K562 (cell line): ENCODE results near the gene C1orf74. TPM values are rescaled to one million over a fixed set of nuclear protein-coding genes. Genes with fewer than 3 reads are reported as not detected.

Experiments used
- ATAC-seq: fragments of 200-7000 bp; cut with Tn5 transposase; 3 replicates; pipeline ENCODE4 v1.9.1; 2020; ENCODE audit warnings: moderate library complexity
- BruUV-seq: library from RNA; stranded (reverse); fragments of 400-500 nt; replicated peaks from 2 replicates; lab custom pipeline; 2021; lab: Mats Ljungman, UMichigan
- CTCF ChIA-PET: fragments of 300-600 bp; formaldehyde crosslinking; extraction: SDS; loops from one replicate; lab custom pipeline; 2021; ENCODE audit warnings: low intra/inter-chr PET ratio; lab: Yijun Ruan, JAX
- POLR2A ChIA-PET: fragments of 300-600, 350-650 bp; sonication (Branson Sonifier 250); formaldehyde crosslinking; extraction: SDS; loops from one replicate; lab custom pipeline; 2021; ENCODE audit warnings: antibody characterized with exemption, inconsistent platforms; lab: Yijun Ruan, JAX
- DNase-seq, 4 experiments: peaks; one replicate each; pipeline versions ENCODE4 v3.0.0 to v3.0.0-alpha.2; 2011 to 2018; ENCODE audit warnings: low spot score in 3 of 4, mixed read lengths in 3 of 4; ENCODE audit errors: extremely low read depth in 1 of 4
- FAIRE-seq: peaks from 2 replicates; lab custom pipeline; 2011; peaks lifted over from hg19 to GRCh38; lab: Jason Lieb, UNC
- H2AFZ ChIP-seq: 2 replicates; pipeline ENCODE4 v1.6.0; 2011; ENCODE audit warnings: low read depth, low read length, control low read depth, inconsistent platforms
- H3K27ac ChIP-seq: fragments of 200-600 bp; 3 replicates; pipeline ENCODE4 v1.8.0; 2011; ENCODE audit warnings: low read depth, mild to moderate bottlenecking, control low read depth, inconsistent platforms, low read length, moderate library complexity, mixed read lengths; ENCODE audit errors: extremely low read depth
- H3K27me3 ChIP-seq, 2 experiments: fragments of 300-600 bp in 1 of 2; 2 replicates in 1 of 2; 3 replicates in 1 of 2; pipeline versions ENCODE4 v1.6.0 to v1.8.0; 2011; ENCODE audit warnings: inconsistent platforms in 2 of 2, low read length in 2 of 2, mild to moderate bottlenecking in 1 of 2, mixed read lengths in 1 of 2, moderate library complexity in 1 of 2; ENCODE audit not compliant: control insufficient read depth in 2 of 2, insufficient read depth in 2 of 2
- H3K36me3 ChIP-seq: fragments of 300-600 bp; 3 replicates; pipeline ENCODE4 v1.8.0; 2011; ENCODE audit warnings: mild to moderate bottlenecking, low read length, inconsistent platforms; ENCODE audit not compliant: control insufficient read depth, insufficient read depth
- H3K4me1 ChIP-seq, 2 experiments: fragments of 200-600 bp in 1 of 2; replicated peaks in 1 of 2; 2 replicates in 1 of 2; 3 replicates in 1 of 2; pipeline versions ENCODE4 v1.5.1 to v1.8.0; 2011; ENCODE audit warnings: inconsistent platforms in 2 of 2, low read length in 2 of 2, mild to moderate bottlenecking in 1 of 2, mixed read lengths in 1 of 2, moderate library complexity in 1 of 2; ENCODE audit not compliant: control insufficient read depth in 2 of 2, insufficient read depth in 2 of 2
- H3K4me2 ChIP-seq: 2 replicates; pipeline ENCODE4 v1.6.1; 2011; ENCODE audit warnings: low read length, control low read depth, inconsistent platforms, mixed read lengths; ENCODE audit not compliant: insufficient read depth
- H3K4me3 ChIP-seq: fragments of 200-600 bp; sonication (generic), shearing (Covaris generic); 2 replicates; pipeline ENCODE4 v1.5.1; 2016; ENCODE audit warnings: control low read depth, inconsistent platforms
- H3K79me2 ChIP-seq: fragments of 200-600 bp; 3 replicates; pipeline ENCODE4 v1.8.0; 2011; ENCODE audit warnings: low read length, inconsistent platforms; ENCODE audit not compliant: control insufficient read depth, insufficient read depth
- H3K9ac ChIP-seq, 2 experiments: 2 replicates each; pipeline versions ENCODE4 v1.6.0 to v1.6.1; 2011; ENCODE audit warnings: low read depth in 2 of 2, low read length in 2 of 2, control low read depth in 1 of 2, inconsistent platforms in 1 of 2, mild to moderate bottlenecking in 1 of 2, mixed read lengths in 1 of 2; ENCODE audit not compliant: insufficient read depth in 1 of 2
- H3K9me1 ChIP-seq: one replicate; pipeline ENCODE4 v1.6.0; 2011; ENCODE audit warnings: inconsistent platforms, mild to moderate bottlenecking, low read length, moderate library complexity; ENCODE audit not compliant: control insufficient read depth, insufficient read depth
- H3K9me3 ChIP-seq: replicated peaks from 2 replicates; pipeline ENCODE4 v1.5.1; 2011; ENCODE audit warnings: low read depth, low read length, inconsistent platforms; ENCODE audit not compliant: control insufficient read depth, insufficient read depth
- H4K20me1 ChIP-seq: replicated peaks from 2 replicates; pipeline ENCODE4 v1.6.1; 2011; ENCODE audit warnings: low read length, inconsistent platforms, mixed read lengths; ENCODE audit not compliant: control insufficient read depth, insufficient read depth
- CTCFL ChIP-seq: IDR thresholded peaks from 2 replicates; pipeline ENCODE4 v1.6.1; 2011; ENCODE audit warnings: borderline replicate concordance, low read depth, mild to moderate bottlenecking, moderate library complexity, low read length; ENCODE audit not compliant: insufficient read depth, poor library complexity, severe bottlenecking
- FOXJ2 ChIP-seq: fragments of 200-800 bp; sonication (Bioruptor generic); IDR thresholded peaks from 2 replicates; pipeline ENCODE4 v1.6.1; 2016; ENCODE audit warnings: missing genetic modification characterization, missing compliant biosample characterization
- FOXK2 ChIP-seq, 2 experiments: fragments of 450-650 bp; IDR thresholded peaks in 1 of 2; conservative IDR thresholded peaks in 1 of 2; 2 replicates each; pipeline ENCODE4 v1.6.1; 2016; ENCODE audit warnings: low read depth in 2 of 2, mild to moderate bottlenecking in 1 of 2
- MAFG ChIP-seq: fragments of 450-650 bp; conservative IDR thresholded peaks from 2 replicates; pipeline ENCODE4 v1.6.1; 2016; ENCODE audit warnings: missing genetic modification characterization, missing compliant biosample characterization
- NCOR1 ChIP-seq: fragments of 450-650 bp; IDR thresholded peaks from 2 replicates; pipeline ENCODE4 v1.6.1; 2016; ENCODE audit warnings: mild to moderate bottlenecking, moderate library complexity
- NFE2 ChIP-seq: IDR thresholded peaks from 2 replicates; pipeline ENCODE4 v1.6.1; 2014; ENCODE audit warnings: antibody characterized with exemption, low read depth
- POLR2AphosphoS2 ChIP-seq: IDR thresholded peaks from 2 replicates; pipeline ENCODE4 v1.6.1; 2012; ENCODE audit warnings: low read length, improper control_type of control experiment
- PYGO2 ChIP-seq: fragments of 450-650 bp; IDR thresholded peaks from 2 replicates; pipeline ENCODE4 v1.6.1; 2016; ENCODE audit warnings: mild to moderate bottlenecking, missing genetic modification characterization, moderate library complexity, missing compliant biosample characterization
- STAT5B ChIP-seq: fragments of 250-450 bp; sonication (Bioruptor Pico); IDR thresholded peaks from 2 replicates; pipeline ENCODE4 v1.8.0; 2021; ENCODE audit warnings: mild to moderate bottlenecking, inconsistent platforms
- ZBTB2 ChIP-seq: fragments of 450-650 bp; IDR thresholded peaks from 2 replicates; pipeline ENCODE4 v1.6.1; 2016; ENCODE audit warnings: antibody characterized with exemption
- ZNF316 ChIP-seq: fragments of 450-650 bp; IDR thresholded peaks from 2 replicates; pipeline ENCODE4 v1.6.1; 2016
- ZNF507 ChIP-seq: conservative IDR thresholded peaks from 2 replicates; pipeline ENCODE4 v1.6.1; 2017; ENCODE audit warnings: missing genetic modification characterization, missing compliant biosample characterization
- ZNF583 ChIP-seq: fragments of 250-450 bp; sonication (Bioruptor Pico); IDR thresholded peaks from 2 replicates; pipeline ENCODE4 v1.4.0; 2020
- WGBS: fragments of 100-300 bp; shearing (Covaris generic); methylation state at CpG from one replicate; pipeline ENCODE4 v1.1.6; 2016; ENCODE audit warnings: low coverage, mixed read lengths; ENCODE audit not compliant: insufficient coverage; ENCODE audit errors: missing lambda C conversion rate; 5-methylcytosine and 5-hydroxymethylcytosine counted together
- in situ Hi-C: fragments of 300-500 bp; cut with MboI; formaldehyde crosslinking; loops from 4 replicates; pipeline ENCODE4 v1.15.0; 2018; ENCODE audit warnings: inconsistent platforms, mixed read lengths
- intact Hi-C: fragments of 100-400 bp; cut with micrococcal nuclease; formaldehyde crosslinking; loops from 2 replicates; pipeline ENCODE4 v1.14.2; 2022
- polyA plus RNA-seq, 8 experiments: library from polyadenylated mRNA; depleted of rRNA in 4 of 8; stranded (reverse) in 5 of 8; unstranded in 3 of 8; fragments of >200 nt; fragmentation: Nextera tagmentation in 2 of 8; fragmentation: Illumina TruSeq in 1 of 8; extraction: Ambion mirVana in 2 of 8; extraction: Trizol in 1 of 8; gene quantifications; 2 replicates each; pipeline versions ENCODE4 v1.2.1 to v1.2.3, GENCODE V29; 2011 to 2014; ENCODE audit warnings: inconsistent platforms in 1 of 8, missing spikeins in 1 of 8
- total RNA-seq, 7 experiments: library from RNA; depleted of rRNA in 6 of 7; stranded (reverse); fragments of >200 nt in 6 of 7; fragmentation: Illumina TruSeq in 2 of 7; extraction: Trizol in 2 of 7; gene quantifications; 2 replicates each; pipeline versions ENCODE4 v1.2.1 to v1.2.3, GENCODE V29; 2011 to 2021; ENCODE audit warnings: low replicate concordance in 1 of 7
- TF ChIP-seq, protein P1 (sequence below): fragments of 450-650 bp; conservative IDR thresholded peaks from 2 replicates; pipeline ENCODE4 v1.6.1; 2016; ENCODE audit warnings: missing genetic modification characterization, low read depth, mild to moderate bottlenecking, missing compliant biosample characterization, moderate library complexity
- TF ChIP-seq, protein P2 (sequence below): fragments of 450-650 bp; formaldehyde crosslinking; IDR thresholded peaks from 2 replicates; pipeline ENCODE4 v1.4.0; 2020; ENCODE audit warnings: mild to moderate bottlenecking, moderate library complexity
- TF ChIP-seq, protein P3 (sequence below): IDR thresholded peaks from 2 replicates; pipeline ENCODE4 v1.6.1; 2014; ENCODE audit warnings: antibody characterized with exemption

Gene C1orf74
- total and polyA plus RNA-seq, 9 of the 15 experiments (the other 6 are each of a cell fraction or from before 2014, with no cell fraction given), result 4.0 to 7.6 (median 5.7) TPM

DNA sequence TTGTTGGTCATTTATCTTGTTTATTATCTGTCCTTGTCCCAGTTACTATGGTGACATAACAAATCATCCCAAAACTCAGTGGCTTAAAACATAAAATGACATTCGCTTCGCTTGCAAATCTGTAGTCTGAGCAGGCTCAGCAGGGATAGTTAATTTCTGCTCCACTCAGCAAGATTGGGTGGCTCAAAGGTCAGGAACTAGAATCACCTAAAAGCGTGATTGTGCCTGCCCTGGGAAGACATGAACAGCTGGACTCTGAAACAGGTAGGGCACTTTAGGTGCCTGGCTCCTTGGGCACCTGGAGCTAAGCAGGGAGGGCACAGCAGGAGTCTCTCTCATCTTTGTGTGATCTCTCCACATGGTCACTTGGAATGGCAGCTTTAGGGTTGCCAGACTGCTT lies 43.2 kb downstream of the C1orf74 start:
- Histone ChIP-seq H3K9me3 (no peaks in the 10 kb centered on the region), H4K20me1 (no peaks in the 10 kb centered on the region), H3K9me1 (no peaks in the 10 kb centered on the region), H3K36me3 (no peaks in the 10 kb centered on the region), H2AFZ (no peak overlapping the region), H3K27ac (no peak overlapping the region), H3K4me3 (no peak overlapping the region), H3K9ac (no peak overlapping the region), H3K4me2 (no peak overlapping the region), H3K4me1 (no peaks in the 10 kb centered on the region; a peak in 1 of 5 replicates), H3K27me3 (peaks cover 10 to 28% of the 10 kb centered on the region in 2 experiments), H3K79me2 (no peaks in the 10 kb centered on the region)
- ATAC-seq (no peak), FAIRE-seq (no peak), DNase-seq (no peak)
- ChIA-PET CTCF (no interaction called here), POLR2A (interaction anchor here (0.6 to 1.1 kb wide), 2 partner anchors 172 to 1463 kb away, joined by 4 read pairs; no protein-coding TSS in a partner anchor)
- intact Hi-C loops (loop anchor here (10.0 kb wide), 1 partner anchor 136 kb away; no protein-coding TSS in a partner anchor), in situ Hi-C loops (no loop called here)
- no TSS peak for BruUV-seq
- no peak for TF ChIP-seq POLR2AphosphoS2
- TF ChIP-seq CTCFL, result no peak
- TF ChIP-seq, protein P1, sequence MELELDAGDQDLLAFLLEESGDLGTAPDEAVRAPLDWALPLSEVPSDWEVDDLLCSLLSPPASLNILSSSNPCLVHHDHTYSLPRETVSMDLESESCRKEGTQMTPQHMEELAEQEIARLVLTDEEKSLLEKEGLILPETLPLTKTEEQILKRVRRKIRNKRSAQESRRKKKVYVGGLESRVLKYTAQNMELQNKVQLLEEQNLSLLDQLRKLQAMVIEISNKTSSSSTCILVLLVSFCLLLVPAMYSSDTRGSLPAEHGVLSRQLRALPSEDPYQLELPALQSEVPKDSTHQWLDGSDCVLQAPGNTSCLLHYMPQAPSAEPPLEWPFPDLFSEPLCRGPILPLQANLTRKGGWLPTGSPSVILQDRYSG (tag), result no peak
- no peak for TF ChIP-seq NFE2
- TF ChIP-seq ZNF316, result no peak
- 0 out of 2 replicates have a peak, but pooled peaks have one; percentile 14 for TF ChIP-seq MAFG
- TF ChIP-seq ZNF507 (tag), result no peak
- TF ChIP-seq, protein P2, sequence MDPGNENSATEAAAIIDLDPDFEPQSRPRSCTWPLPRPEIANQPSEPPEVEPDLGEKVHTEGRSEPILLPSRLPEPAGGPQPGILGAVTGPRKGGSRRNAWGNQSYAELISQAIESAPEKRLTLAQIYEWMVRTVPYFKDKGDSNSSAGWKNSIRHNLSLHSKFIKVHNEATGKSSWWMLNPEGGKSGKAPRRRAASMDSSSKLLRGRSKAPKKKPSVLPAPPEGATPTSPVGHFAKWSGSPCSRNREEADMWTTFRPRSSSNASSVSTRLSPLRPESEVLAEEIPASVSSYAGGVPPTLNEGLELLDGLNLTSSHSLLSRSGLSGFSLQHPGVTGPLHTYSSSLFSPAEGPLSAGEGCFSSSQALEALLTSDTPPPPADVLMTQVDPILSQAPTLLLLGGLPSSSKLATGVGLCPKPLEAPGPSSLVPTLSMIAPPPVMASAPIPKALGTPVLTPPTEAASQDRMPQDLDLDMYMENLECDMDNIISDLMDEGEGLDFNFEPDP (CRISPR knock-in tag), result no peak
- TF ChIP-seq PYGO2 (tag), result no peak
- TF ChIP-seq STAT5B (CRISPR knock-in tag), result no peak
- TF ChIP-seq ZBTB2, result no peak
- TF ChIP-seq ZNF583 (CRISPR knock-in tag), result no peak
- TF ChIP-seq, protein P3, sequence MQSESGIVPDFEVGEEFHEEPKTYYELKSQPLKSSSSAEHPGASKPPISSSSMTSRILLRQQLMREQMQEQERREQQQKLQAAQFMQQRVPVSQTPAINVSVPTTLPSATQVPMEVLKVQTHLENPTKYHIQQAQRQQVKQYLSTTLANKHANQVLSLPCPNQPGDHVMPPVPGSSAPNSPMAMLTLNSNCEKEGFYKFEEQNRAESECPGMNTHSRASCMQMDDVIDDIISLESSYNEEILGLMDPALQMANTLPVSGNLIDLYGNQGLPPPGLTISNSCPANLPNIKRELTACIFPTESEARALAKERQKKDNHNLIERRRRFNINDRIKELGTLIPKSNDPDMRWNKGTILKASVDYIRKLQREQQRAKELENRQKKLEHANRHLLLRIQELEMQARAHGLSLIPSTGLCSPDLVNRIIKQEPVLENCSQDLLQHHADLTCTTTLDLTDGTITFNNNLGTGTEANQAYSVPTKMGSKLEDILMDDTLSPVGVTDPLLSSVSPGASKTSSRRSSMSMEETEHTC, result no peak
- TF ChIP-seq NCOR1, result no peak
- TF ChIP-seq FOXJ2 (tag), result 0 out of 2 replicates have a peak, but pooled peaks have one; percentile 25
- no peak for TF ChIP-seq FOXK2 (conservative IDR thresholded peaks at IDR 0.05 in 1 of 2, IDR thresholded peaks at IDR 0.05 in 1 of 2; ENCODE audit: low read depth in 2 of 2)
- 2% methylated on average over 3 of the region's 3 CpGs for WGBS
